ENCODE results near the gene DLG2.
"Not testable (repeated sequence)": the region's sequence is repeated elsewhere in the genome, so short reads cannot be mapped to it uniquely, and the experiment has no call there.

DLG2 gene

DNA sequence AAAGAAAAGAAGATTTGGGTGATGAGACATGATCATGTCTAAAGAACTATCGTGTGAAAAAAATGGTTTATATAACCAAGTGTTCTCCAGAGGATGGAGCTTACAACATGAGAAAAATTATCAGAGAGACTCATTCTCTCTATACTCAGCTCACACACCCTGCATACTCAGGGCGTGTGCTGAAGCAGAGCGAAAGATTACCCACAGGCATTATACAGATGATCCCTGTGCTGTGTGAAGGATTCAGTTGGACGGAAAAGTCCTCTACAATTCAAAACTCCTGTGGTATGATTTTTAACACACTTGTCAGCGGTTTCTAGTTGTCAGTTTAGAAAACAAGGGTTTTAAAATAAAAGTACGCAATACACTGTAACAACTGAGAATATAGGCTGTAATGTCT lies 267.3 kb downstream of the DLG2 start:
- Histone ChIP-seq H3K36me3 (ENCODE audit: control insufficient read depth in 2 of 2, insufficient read depth in 2 of 2, low read length in 2 of 2) (no peaks in the 10 kb centered on the region), H3K9ac (ENCODE audit: low read depth in 1 of 2, low read length in 2 of 2) (no peak overlapping the region), H3K4me1 (ENCODE audit: control insufficient read depth in 2 of 2, insufficient read depth in 2 of 2, low read length in 2 of 2) (no peaks in the 10 kb centered on the region)

DNA sequence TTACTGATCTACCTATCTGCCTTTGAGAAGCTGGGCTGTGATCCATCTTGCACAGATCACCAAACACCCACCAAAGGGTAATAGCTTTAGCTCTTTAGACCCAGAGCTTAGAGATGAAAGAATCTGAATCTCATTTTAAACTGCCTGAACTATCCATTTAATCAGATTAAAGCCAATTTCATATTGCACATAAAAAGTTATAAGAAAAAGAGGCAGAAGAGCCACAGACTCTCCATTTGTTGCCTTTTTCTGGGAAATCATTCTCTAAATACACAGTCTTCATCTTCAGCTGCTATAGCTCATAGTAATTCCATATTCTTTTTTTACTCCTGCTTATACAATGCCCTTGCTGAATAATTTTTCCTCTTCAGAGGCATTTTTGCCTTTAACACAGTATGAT lies 271.2 kb downstream of the DLG2 start:
- H3K9ac ChIP-seq (ENCODE audit: low read depth in 1 of 2, low read length in 2 of 2) = no peak overlapping the region
- no peaks in the 10 kb centered on the region for H3K27me3 ChIP-seq (ENCODE audit: control insufficient read depth in 2 of 2, insufficient read depth in 2 of 2, low read length in 2 of 2)
- H3K27ac ChIP-seq (ENCODE audit: low read depth in 2 of 2, low read length in 2 of 2) = no peak overlapping the region
- no peaks in the 10 kb centered on the region for H3K9me3 ChIP-seq (ENCODE audit: control insufficient read depth in 2 of 2, low read length in 2 of 2)
- H3K36me3 ChIP-seq (ENCODE audit: control insufficient read depth in 2 of 2, insufficient read depth in 2 of 2, low read length in 2 of 2) = no peaks in the 10 kb centered on the region
- no peaks in the 10 kb centered on the region for H3K4me1 ChIP-seq (ENCODE audit: control insufficient read depth in 2 of 2, insufficient read depth in 2 of 2, low read length in 2 of 2)
- no peak overlapping the region for H3K4me3 ChIP-seq (ENCODE audit: low read length in 2 of 2)

More for the DNA sequence above, 267.3 kb downstream of the DLG2 start:
- H3K4me3 ChIP-seq (ENCODE audit: low read length in 2 of 2) = no peak overlapping the region
- H3K27me3 ChIP-seq (ENCODE audit: control insufficient read depth in 2 of 2, insufficient read depth in 2 of 2, low read length in 2 of 2) = no peaks in the 10 kb centered on the region
- H3K27ac ChIP-seq (ENCODE audit: low read depth in 2 of 2, low read length in 2 of 2) = no peak overlapping the region
- no peaks in the 10 kb centered on the region for H3K9me3 ChIP-seq (ENCODE audit: control insufficient read depth in 2 of 2, low read length in 2 of 2)

GRCh38 chr11:85349539-85349938 lies 277.6 kb downstream of the DLG2 start:
- not testable (repeated sequence) for H3K27me3 ChIP-seq (ENCODE audit: control insufficient read depth in 2 of 2, insufficient read depth in 2 of 2, low read length in 2 of 2); H3K36me3 ChIP-seq (ENCODE audit: control insufficient read depth in 2 of 2, insufficient read depth in 2 of 2, low read length in 2 of 2); H3K9ac ChIP-seq (ENCODE audit: low read depth in 1 of 2, low read length in 2 of 2); H3K27ac ChIP-seq (ENCODE audit: low read depth in 2 of 2, low read length in 2 of 2); H3K4me3 ChIP-seq (ENCODE audit: low read length in 2 of 2); H3K9me3 ChIP-seq (ENCODE audit: control insufficient read depth in 2 of 2, low read length in 2 of 2); H3K4me1 ChIP-seq (ENCODE audit: control insufficient read depth in 2 of 2, insufficient read depth in 2 of 2, low read length in 2 of 2)

GRCh38 chr11:85348945-85349344 lies 278.2 kb downstream of the DLG2 start:
- no peak overlapping the region for H3K27ac ChIP-seq (ENCODE audit: low read depth in 2 of 2, low read length in 2 of 2)
- no peaks in the 10 kb centered on the region for H3K27me3 ChIP-seq (ENCODE audit: control insufficient read depth in 2 of 2, insufficient read depth in 2 of 2, low read length in 2 of 2)
- H3K36me3 ChIP-seq (ENCODE audit: control insufficient read depth in 2 of 2, insufficient read depth in 2 of 2, low read length in 2 of 2) = no peaks in the 10 kb centered on the region
- H3K9ac ChIP-seq (ENCODE audit: low read depth in 1 of 2, low read length in 2 of 2) = no peak overlapping the region
- no peaks in the 10 kb centered on the region for H3K4me1 ChIP-seq (ENCODE audit: control insufficient read depth in 2 of 2, insufficient read depth in 2 of 2, low read length in 2 of 2)
- no peak overlapping the region for H3K4me3 ChIP-seq (ENCODE audit: low read length in 2 of 2)
- no peaks in the 10 kb centered on the region for H3K9me3 ChIP-seq (ENCODE audit: control insufficient read depth in 2 of 2, low read length in 2 of 2)

GRCh38 chr11:85347291-85347690 lies 279.9 kb downstream of the DLG2 start:
- Histone ChIP-seq H3K4me3 (ENCODE audit: low read length in 2 of 2) (no peak overlapping the region), H3K27me3 (ENCODE audit: control insufficient read depth in 2 of 2, insufficient read depth in 2 of 2, low read length in 2 of 2) (no peaks in the 10 kb centered on the region), H3K9me3 (ENCODE audit: control insufficient read depth in 2 of 2, low read length in 2 of 2) (no peaks in the 10 kb centered on the region), H3K4me1 (ENCODE audit: control insufficient read depth in 2 of 2, insufficient read depth in 2 of 2, low read length in 2 of 2) (no peaks in the 10 kb centered on the region), H3K27ac (ENCODE audit: low read depth in 2 of 2, low read length in 2 of 2) (no peak overlapping the region), H3K9ac (ENCODE audit: low read depth in 1 of 2, low read length in 2 of 2) (no peak overlapping the region), H3K36me3 (ENCODE audit: control insufficient read depth in 2 of 2, insufficient read depth in 2 of 2, low read length in 2 of 2) (no peaks in the 10 kb centered on the region)

- no peak overlapping the region for H3K4me3 ChIP-seq (ENCODE audit: low read length in 2 of 2)
- H3K9ac ChIP-seq (ENCODE audit: low read depth in 1 of 2, low read length in 2 of 2) = no peak overlapping the region
- no peaks in the 10 kb centered on the region for H3K36me3 ChIP-seq (ENCODE audit: control insufficient read depth in 2 of 2, insufficient read depth in 2 of 2, low read length in 2 of 2)
- no peaks in the 10 kb centered on the region for H3K4me1 ChIP-seq (ENCODE audit: control insufficient read depth in 2 of 2, insufficient read depth in 2 of 2, low read length in 2 of 2)
- H3K27ac ChIP-seq (ENCODE audit: low read depth in 2 of 2, low read length in 2 of 2) = no peak overlapping the region
- H3K9me3 ChIP-seq (ENCODE audit: control insufficient read depth in 2 of 2, low read length in 2 of 2) = no peaks in the 10 kb centered on the region
- no peaks in the 10 kb centered on the region for H3K27me3 ChIP-seq (ENCODE audit: control insufficient read depth in 2 of 2, insufficient read depth in 2 of 2, low read length in 2 of 2)
These were observed 280.7 kb downstream of the DLG2 start for GRCh38 chr11:85346484-85346883.

DNA sequence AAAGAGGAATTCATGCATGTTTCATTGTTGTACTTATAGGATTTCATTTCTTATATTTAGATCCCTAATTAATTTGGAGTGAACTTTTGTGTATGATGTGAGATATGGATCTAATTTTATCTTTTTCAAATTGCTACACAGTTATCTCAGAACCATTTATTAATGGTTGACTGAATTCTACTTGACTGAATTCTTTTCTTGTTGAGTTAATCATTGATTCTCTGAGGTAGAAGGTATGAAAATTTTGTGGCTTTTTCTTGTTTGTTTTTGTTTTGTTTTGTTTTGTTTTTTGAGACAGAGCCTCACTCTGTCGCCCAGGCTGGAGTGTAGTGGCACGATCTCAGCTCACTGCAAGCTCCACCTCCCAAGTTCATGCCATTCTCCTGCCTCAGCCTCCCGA lies 286.3 kb downstream of the DLG2 start:
- H3K4me1 ChIP-seq (ENCODE audit: control insufficient read depth in 2 of 2, insufficient read depth in 2 of 2, low read length in 2 of 2); H3K27me3 ChIP-seq (ENCODE audit: control insufficient read depth in 2 of 2, insufficient read depth in 2 of 2, low read length in 2 of 2); H3K9me3 ChIP-seq (ENCODE audit: control insufficient read depth in 2 of 2, low read length in 2 of 2); H3K27ac ChIP-seq (ENCODE audit: low read depth in 2 of 2, low read length in 2 of 2); H3K4me3 ChIP-seq (ENCODE audit: low read length in 2 of 2); H3K36me3 ChIP-seq (ENCODE audit: control insufficient read depth in 2 of 2, insufficient read depth in 2 of 2, low read length in 2 of 2); H3K9ac ChIP-seq (ENCODE audit: low read depth in 1 of 2, low read length in 2 of 2): not testable (repeated sequence)

GRCh38 chr11:85318573-85318972 lies 308.6 kb downstream of the DLG2 start:
- Histone ChIP-seq H3K36me3 (ENCODE audit: control insufficient read depth in 2 of 2, insufficient read depth in 2 of 2, low read length in 2 of 2) (no peaks in the 10 kb centered on the region), H3K4me3 (ENCODE audit: low read length in 2 of 2) (no peak overlapping the region), H3K27ac (ENCODE audit: low read depth in 2 of 2, low read length in 2 of 2) (no peak overlapping the region), H3K9ac (ENCODE audit: low read depth in 1 of 2, low read length in 2 of 2) (no peak overlapping the region), H3K9me3 (ENCODE audit: control insufficient read depth in 2 of 2, low read length in 2 of 2) (no peaks in the 10 kb centered on the region), H3K27me3 (ENCODE audit: control insufficient read depth in 2 of 2, insufficient read depth in 2 of 2, low read length in 2 of 2) (no peaks in the 10 kb centered on the region), H3K4me1 (ENCODE audit: control insufficient read depth in 2 of 2, insufficient read depth in 2 of 2, low read length in 2 of 2) (no peaks in the 10 kb centered on the region)

- Histone ChIP-seq H3K9ac (ENCODE audit: low read depth in 1 of 2, low read length in 2 of 2) (no peak overlapping the region), H3K27me3 (ENCODE audit: control insufficient read depth in 2 of 2, insufficient read depth in 2 of 2, low read length in 2 of 2) (no peaks in the 10 kb centered on the region), H3K36me3 (ENCODE audit: control insufficient read depth in 2 of 2, insufficient read depth in 2 of 2, low read length in 2 of 2) (no peaks in the 10 kb centered on the region), H3K27ac (ENCODE audit: low read depth in 2 of 2, low read length in 2 of 2) (no peak overlapping the region), H3K9me3 (ENCODE audit: control insufficient read depth in 2 of 2, low read length in 2 of 2) (no peaks in the 10 kb centered on the region), H3K4me1 (ENCODE audit: control insufficient read depth in 2 of 2, insufficient read depth in 2 of 2, low read length in 2 of 2) (no peaks in the 10 kb centered on the region), H3K4me3 (ENCODE audit: low read length in 2 of 2) (no peak overlapping the region)
These were observed 310.2 kb downstream of the DLG2 start for GRCh38 chr11:85316967-85317366.

DNA sequence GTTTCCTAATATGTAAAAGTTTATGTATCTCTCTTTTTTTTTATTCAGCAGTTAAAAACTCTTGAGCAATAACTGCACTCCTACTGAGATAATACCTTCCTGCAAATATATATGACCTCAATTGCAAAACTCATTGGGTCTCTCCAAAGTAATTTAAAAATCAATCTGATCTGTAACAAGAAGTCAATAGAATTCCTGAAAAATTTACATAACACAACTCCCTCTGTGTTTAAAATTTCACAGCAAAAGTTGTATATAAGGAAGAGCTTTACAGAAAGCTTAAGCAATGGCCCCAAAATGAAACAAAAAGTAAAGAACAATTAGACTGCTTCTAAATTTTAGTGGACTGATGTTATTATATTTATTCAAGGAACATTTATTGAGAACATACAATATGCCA lies 313.4 kb downstream of the DLG2 start:
- Histone ChIP-seq H3K4me3 (ENCODE audit: low read length in 2 of 2) (no peak overlapping the region), H3K27ac (ENCODE audit: low read depth in 2 of 2, low read length in 2 of 2) (no peak overlapping the region), H3K27me3 (ENCODE audit: control insufficient read depth in 2 of 2, insufficient read depth in 2 of 2, low read length in 2 of 2) (no peaks in the 10 kb centered on the region), H3K9me3 (ENCODE audit: control insufficient read depth in 2 of 2, low read length in 2 of 2) (no peaks in the 10 kb centered on the region), H3K9ac (ENCODE audit: low read depth in 1 of 2, low read length in 2 of 2) (no peak overlapping the region), H3K4me1 (ENCODE audit: control insufficient read depth in 2 of 2, insufficient read depth in 2 of 2, low read length in 2 of 2) (no peaks in the 10 kb centered on the region), H3K36me3 (ENCODE audit: control insufficient read depth in 2 of 2, insufficient read depth in 2 of 2, low read length in 2 of 2) (no peaks in the 10 kb centered on the region)

DNA sequence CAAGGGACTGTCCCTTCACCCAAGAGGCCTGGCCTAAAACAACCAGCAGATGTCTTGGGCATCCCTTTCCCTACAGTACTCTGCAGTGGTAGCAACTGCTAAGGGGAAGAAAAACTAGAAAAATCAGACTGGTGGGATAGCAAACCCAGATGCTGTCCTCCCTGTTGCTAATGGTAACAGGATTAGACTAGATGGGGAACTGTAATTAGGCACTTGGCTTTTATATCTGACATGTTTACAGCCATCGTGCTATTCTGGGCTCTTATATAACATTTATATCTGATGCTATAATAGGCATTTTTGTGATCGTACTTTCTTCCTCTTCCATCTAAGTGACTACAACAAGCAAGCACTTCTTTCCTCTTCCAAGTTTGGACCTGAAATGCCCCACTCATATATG lies 316.7 kb downstream of the DLG2 start:
- no peak overlapping the region for H3K9ac ChIP-seq (ENCODE audit: low read depth in 1 of 2, low read length in 2 of 2)
- H3K27me3 ChIP-seq (ENCODE audit: control insufficient read depth in 2 of 2, insufficient read depth in 2 of 2, low read length in 2 of 2) = no peaks in the 10 kb centered on the region
- H3K36me3 ChIP-seq (ENCODE audit: control insufficient read depth in 2 of 2, insufficient read depth in 2 of 2, low read length in 2 of 2) = no peaks in the 10 kb centered on the region
- H3K4me3 ChIP-seq (ENCODE audit: low read length in 2 of 2) = no peak overlapping the region
- no peak overlapping the region for H3K27ac ChIP-seq (ENCODE audit: low read depth in 2 of 2, low read length in 2 of 2)
- no peaks in the 10 kb centered on the region for H3K9me3 ChIP-seq (ENCODE audit: control insufficient read depth in 2 of 2, low read length in 2 of 2)
- H3K4me1 ChIP-seq (ENCODE audit: control insufficient read depth in 2 of 2, insufficient read depth in 2 of 2, low read length in 2 of 2) = no peaks in the 10 kb centered on the region

All from mucosa of rectum (tissue), 2 donors.